ENCODE data around the gene NKTR.

DNA sequence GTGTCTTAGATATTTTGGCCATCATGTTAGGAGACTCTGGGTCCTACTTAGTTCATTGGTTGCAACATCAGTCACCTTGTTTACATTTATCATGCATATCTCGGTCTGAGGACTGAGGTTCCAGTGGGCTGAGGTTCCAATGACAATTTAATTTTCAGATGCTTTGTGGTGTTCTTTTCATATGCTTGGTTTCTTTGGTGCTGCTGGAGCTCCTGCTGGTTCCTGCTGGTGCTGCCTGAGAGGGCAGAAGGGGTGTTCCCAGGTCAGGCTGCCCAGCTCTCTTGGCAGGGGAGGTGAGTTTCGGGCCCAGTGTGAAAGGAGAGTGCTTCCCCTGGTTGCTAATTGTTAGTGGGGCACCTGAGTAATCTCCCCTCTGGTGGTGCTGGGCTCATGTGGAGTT lies 78.0 kb downstream of the NKTR start:
- no peak for TF ChIP-seq EZH2 (IDR thresholded peaks at IDR 0.05; ENCODE audit: insufficient read depth, poor library complexity, severe bottlenecking)
- TF ChIP-seq EZH2phosphoT487 (IDR thresholded peaks at IDR 0.05; ENCODE audit: insufficient read depth, low read depth): no peak

All from GM23248 (cell line).